22Rv1 (cell line): Measurements from ENCODE around the gene MSH6.

Experiments
- CTCF ChIP-seq: fragments of 450-650 bp; IDR thresholded peaks from 2 replicates; pipeline ENCODE4 v1.5.1; 2017; ENCODE audit warnings: mild to moderate bottlenecking
- ZFX ChIP-seq: fragments of 450-650 bp; IDR thresholded peaks from 2 replicates; pipeline ENCODE4 v1.6.1; 2017; ENCODE audit warnings: antibody characterized with exemption, borderline replicate concordance

- TF ChIP-seq CTCF (no peak), ZFX (no peak)
These were observed 36.9 kb downstream of the MSH6 start for GRCh38 chr2:47819834-47820233.
